ENCODE results near the gene RELN.

DNA sequence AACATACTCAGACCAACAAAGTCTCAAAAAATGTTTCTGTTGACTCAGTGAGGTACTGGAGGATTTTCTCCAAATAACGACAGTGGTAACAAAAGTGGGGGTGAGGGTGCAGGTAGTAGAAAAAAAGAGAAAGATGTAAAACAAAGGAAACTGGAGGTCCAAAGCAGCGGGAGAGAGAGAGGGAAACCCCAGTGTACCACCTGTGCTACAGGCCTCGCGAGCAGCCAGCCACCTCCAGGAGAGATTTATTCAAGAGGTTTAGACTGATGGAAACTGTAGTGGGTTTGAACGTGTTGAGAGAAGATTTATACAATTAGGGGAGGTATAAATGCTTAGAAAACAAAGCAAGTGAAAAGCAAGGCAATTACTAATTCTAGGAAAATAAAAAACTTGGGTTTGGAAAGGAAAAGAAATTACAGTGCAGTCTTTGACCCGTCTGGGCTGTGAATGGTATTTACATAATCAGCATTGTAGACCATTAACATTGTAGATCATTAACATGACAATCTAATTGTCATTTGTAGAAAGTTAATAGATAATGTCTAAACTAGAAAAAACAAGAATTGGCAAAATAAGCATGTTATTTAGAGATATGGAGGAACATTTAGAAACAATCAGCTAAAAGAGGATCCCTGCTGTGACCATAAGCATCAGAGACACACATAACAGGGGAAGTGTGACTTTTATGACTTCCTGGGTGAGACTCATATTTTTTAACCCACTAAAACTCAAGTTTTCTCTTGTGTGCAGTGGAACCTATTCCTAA, 180.0 kb downstream of the RELN start:
- no peak for TF ChIP-seq HDGF (IDR thresholded peaks at IDR 0.05; ENCODE audit: borderline replicate concordance)
- TF ChIP-seq FOXK2 (IDR thresholded peaks at IDR 0.05) = no peak
- no peak for TF ChIP-seq SUZ12 (IDR thresholded peaks at IDR 0.05)
- no peak for TF ChIP-seq NFRKB (IDR thresholded peaks at IDR 0.05)
- no peak for TF ChIP-seq TARDBP (IDR thresholded peaks at IDR 0.05)
- no peak for TF ChIP-seq SP1 (IDR thresholded peaks at IDR 0.05)
- no peak for TF ChIP-seq ZNF384 (IDR thresholded peaks at IDR 0.05)
- no peak for TF ChIP-seq FOXM1 (IDR thresholded peaks at IDR 0.05; ENCODE audit: borderline replicate concordance)
- no peak for TF ChIP-seq BHLHE40 (IDR thresholded peaks at IDR 0.05; ENCODE audit: borderline replicate concordance)
- no peak for TF ChIP-seq FOXA1 (IDR thresholded peaks at IDR 0.05)

Measured in HEK293T (cell line).